ENCODE measurements around the gene ANTXR1. TPM values are rescaled to one million over a fixed set of nuclear protein-coding genes. Genes with fewer than 3 reads are reported as not detected.

ANTXR1 gene
- total RNA-seq, 5 donors from 2014 or later (not counting 1 experiment from before 2014, with no cell fraction given): 0.19 to 0.79 (median 0.63) TPM; not detected in 1

DNA sequence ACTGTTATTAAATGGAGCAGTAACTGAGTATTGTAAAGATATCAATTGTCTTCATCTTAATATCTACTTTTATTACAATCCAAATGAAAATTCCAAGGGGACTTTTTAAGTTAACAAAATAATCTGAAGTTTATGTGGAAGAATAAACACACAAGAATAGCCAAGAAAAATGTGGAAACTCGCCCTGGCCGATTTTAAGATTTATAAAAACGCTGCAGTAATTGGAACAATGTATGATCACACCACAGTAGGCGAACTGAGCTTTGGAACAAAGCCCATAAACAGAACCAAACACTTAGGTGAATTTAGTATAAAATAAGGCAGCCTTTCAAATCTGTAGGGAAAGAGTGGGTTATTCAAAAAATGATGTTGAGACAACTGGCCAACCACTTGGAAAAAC, 96.3 kb downstream of the ANTXR1 start:
- ATAC-seq (replicated peaks in 1 of 4) (no peak), DNase-seq (no peak)
- no peaks in the 10 kb centered on the region for H3K36me3 ChIP-seq (ENCODE audit: control insufficient read depth in 2 of 2, extremely low read depth in 1 of 2, insufficient read depth in 1 of 2, low read length in 1 of 2)
- H3K4me3 Mint-ChIP-seq: no peak overlapping the region
- H3K27me3 Mint-ChIP-seq: peaks cover 7 to 8% of the 10 kb centered on the region in 2 donors
- no peak overlapping the region for H3K27ac Mint-ChIP-seq
- H3K27ac ChIP-seq (ENCODE audit: low read length): no peak overlapping the region
- H3K4me3 ChIP-seq (ENCODE audit: control insufficient read depth in 1 of 2, extremely low read depth in 1 of 2, low read length in 1 of 2): no peak overlapping the region
- no CpG with 5 or more reads among the region's 4 CpGs for WGBS (ENCODE audit: insufficient coverage)
- ChIA-PET CTCF (no interaction called here), POLR2A (no interaction called here)
- H3K27me3 ChIP-seq (replicated peaks in 1 of 2; ENCODE audit: control insufficient read depth in 2 of 2, extremely low read depth in 1 of 2, insufficient read depth in 2 of 2, low read length in 1 of 2): peaks cover 0 to 6% of the 10 kb centered on the region in 2 experiments
- no peaks in the 10 kb centered on the region for H3K36me3 Mint-ChIP-seq
- no peaks in the 10 kb centered on the region for H3K4me1 ChIP-seq (ENCODE audit: control insufficient read depth in 1 of 2, extremely low read depth in 1 of 2, insufficient read depth in 2 of 2, low read length in 2 of 2)
- H3K9me3 Mint-ChIP-seq: no peaks in the 10 kb centered on the region
- H3K4me1 Mint-ChIP-seq: no peaks in the 10 kb centered on the region
- no peaks in the 10 kb centered on the region for H3K9me3 ChIP-seq

DNA sequence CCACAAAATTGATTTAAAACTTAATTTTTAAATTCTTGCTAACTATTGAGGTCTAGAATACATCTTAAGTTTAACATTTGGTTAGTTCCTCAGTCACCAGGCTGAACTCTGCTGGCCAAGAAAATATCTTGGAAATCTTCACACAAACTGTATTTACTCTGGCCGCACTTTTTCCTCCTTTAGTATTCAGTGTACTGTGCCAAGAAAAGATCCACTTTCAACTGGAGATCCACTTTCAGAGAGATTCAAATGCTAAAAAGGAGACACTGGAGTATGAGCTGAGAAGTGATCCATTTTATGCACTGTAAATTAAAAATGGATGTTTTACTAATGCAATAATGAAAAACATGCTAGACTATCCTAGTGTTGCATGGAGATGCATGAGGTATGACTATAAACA, 98.1 kb downstream of the ANTXR1 start:
- DNase-seq (no peak), ATAC-seq (replicated peaks in 1 of 4) (no peak)
- Histone ChIP-seq H3K4me1 (ENCODE audit: control insufficient read depth in 1 of 2, extremely low read depth in 1 of 2, insufficient read depth in 2 of 2, low read length in 2 of 2) (no peaks in the 10 kb centered on the region), H3K4me3 (ENCODE audit: control insufficient read depth in 1 of 2, extremely low read depth in 1 of 2, low read length in 1 of 2) (no peak overlapping the region), H3K27ac (ENCODE audit: low read length) (no peak overlapping the region), H3K27me3 (replicated peaks in 1 of 2; ENCODE audit: control insufficient read depth in 2 of 2, extremely low read depth in 1 of 2, insufficient read depth in 2 of 2, low read length in 1 of 2) (peaks cover 0 to 6% of the 10 kb centered on the region in 2 experiments), H3K9me3 (no peaks in the 10 kb centered on the region), H3K36me3 (ENCODE audit: control insufficient read depth in 2 of 2, extremely low read depth in 1 of 2, insufficient read depth in 1 of 2, low read length in 1 of 2) (no peaks in the 10 kb centered on the region)
- no peaks in the 10 kb centered on the region for H3K36me3 Mint-ChIP-seq
- ChIA-PET POLR2A (no interaction called here), CTCF (no interaction called here)
- H3K4me3 Mint-ChIP-seq: no peak overlapping the region
- H3K4me1 Mint-ChIP-seq: no peaks in the 10 kb centered on the region
- no peaks in the 10 kb centered on the region for H3K9me3 Mint-ChIP-seq
- WGBS (ENCODE audit: insufficient coverage): no CpG with 5 or more reads among the region's 1 CpG
- peaks cover 7 to 8% of the 10 kb centered on the region in 2 donors for H3K27me3 Mint-ChIP-seq
- H3K27ac Mint-ChIP-seq: no peak overlapping the region

DNA sequence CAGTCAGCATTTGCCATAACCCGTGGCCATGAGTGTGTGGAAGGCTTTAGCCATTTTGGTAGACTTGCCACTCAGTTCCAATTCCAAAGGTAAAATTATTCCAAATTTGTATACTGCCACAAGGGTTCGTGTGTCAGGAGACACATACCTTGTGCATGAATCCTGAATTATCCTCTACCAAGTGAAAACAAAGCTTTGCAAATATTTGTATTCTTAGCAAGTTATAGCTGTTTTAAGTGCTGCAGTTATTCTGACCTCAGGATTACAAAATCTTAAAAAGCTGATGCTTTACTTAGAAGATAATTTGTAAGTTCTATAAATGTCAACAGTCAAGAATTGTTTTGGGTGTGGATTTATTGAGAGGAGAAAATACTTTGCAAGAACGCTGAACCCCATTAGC, 100.6 kb downstream of the ANTXR1 start:
- ChIA-PET CTCF (no interaction called here), POLR2A (no interaction called here)
- no peaks in the 10 kb centered on the region for H3K4me1 ChIP-seq (ENCODE audit: control insufficient read depth in 1 of 2, extremely low read depth in 1 of 2, insufficient read depth in 2 of 2, low read length in 2 of 2)
- H3K27ac ChIP-seq (ENCODE audit: low read length): no peak overlapping the region
- WGBS (ENCODE audit: insufficient coverage): 60% methylated on average over 1 of the region's 3 CpGs
- Mint-ChIP-seq H3K27ac (no peak overlapping the region), H3K36me3 (no peaks in the 10 kb centered on the region), H3K9me3 (no peaks in the 10 kb centered on the region), H3K4me1 (no peaks in the 10 kb centered on the region), H3K27me3 (peaks cover 2 to 8% of the 10 kb centered on the region in 2 donors), H3K4me3 (no peak overlapping the region)
- H3K36me3 ChIP-seq (ENCODE audit: control insufficient read depth in 2 of 2, extremely low read depth in 1 of 2, insufficient read depth in 1 of 2, low read length in 1 of 2): no peaks in the 10 kb centered on the region
- ATAC-seq (replicated peaks in 1 of 4) (no peak), DNase-seq (no peak)
- H3K9me3 ChIP-seq: no peaks in the 10 kb centered on the region
- H3K4me3 ChIP-seq (ENCODE audit: control insufficient read depth in 1 of 2, extremely low read depth in 1 of 2, low read length in 1 of 2): no peak overlapping the region
- peaks cover 0 to 6% of the 10 kb centered on the region in 2 experiments for H3K27me3 ChIP-seq (replicated peaks in 1 of 2; ENCODE audit: control insufficient read depth in 2 of 2, extremely low read depth in 1 of 2, insufficient read depth in 2 of 2, low read length in 1 of 2)

DNA sequence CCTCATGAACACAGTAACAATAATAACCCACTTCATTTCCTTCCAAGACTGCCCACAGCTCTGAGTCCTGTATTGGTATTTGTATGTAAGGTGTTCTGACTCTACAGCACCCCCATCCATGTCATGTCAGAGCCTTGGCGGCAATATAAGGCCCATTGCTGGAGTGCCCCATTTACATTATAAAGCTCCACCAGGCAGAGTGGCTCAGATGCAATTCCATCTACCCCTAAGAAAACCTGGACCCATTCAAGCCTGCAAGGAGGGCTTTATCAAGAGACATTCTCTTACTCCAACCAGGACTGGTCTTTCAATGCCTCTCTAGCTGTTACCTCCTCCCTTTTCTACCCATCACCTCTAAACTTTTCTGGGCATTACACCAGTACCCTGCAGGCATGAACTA, 101.6 kb downstream of the ANTXR1 start:
- H3K36me3 ChIP-seq (ENCODE audit: control insufficient read depth in 2 of 2, extremely low read depth in 1 of 2, insufficient read depth in 1 of 2, low read length in 1 of 2): no peaks in the 10 kb centered on the region
- H3K4me1 Mint-ChIP-seq: no peaks in the 10 kb centered on the region
- ATAC-seq (replicated peaks in 1 of 4) (no peak), DNase-seq (no peak)
- CTCF ChIA-PET: no interaction called here
- peaks cover 0 to 10% of the 10 kb centered on the region in 2 experiments for H3K27me3 ChIP-seq (replicated peaks in 1 of 2; ENCODE audit: control insufficient read depth in 2 of 2, extremely low read depth in 1 of 2, insufficient read depth in 2 of 2, low read length in 1 of 2)
- H3K9me3 ChIP-seq: no peaks in the 10 kb centered on the region
- peaks cover 1 to 8% of the 10 kb centered on the region in 2 donors for H3K27me3 Mint-ChIP-seq
- WGBS (ENCODE audit: insufficient coverage): 100% methylated on average over 1 of the region's 1 CpG
- H3K27ac Mint-ChIP-seq: no peak overlapping the region
- no peaks in the 10 kb centered on the region for H3K36me3 Mint-ChIP-seq
- no peaks in the 10 kb centered on the region for H3K4me1 ChIP-seq (ENCODE audit: control insufficient read depth in 1 of 2, extremely low read depth in 1 of 2, insufficient read depth in 2 of 2, low read length in 2 of 2)
- no peak overlapping the region for H3K4me3 ChIP-seq (ENCODE audit: control insufficient read depth in 1 of 2, extremely low read depth in 1 of 2, low read length in 1 of 2)
- no peak overlapping the region for H3K4me3 Mint-ChIP-seq
- POLR2A ChIA-PET: no interaction called here
- no peaks in the 10 kb centered on the region for H3K9me3 Mint-ChIP-seq
- no peak overlapping the region for H3K27ac ChIP-seq (ENCODE audit: low read length)

DNA sequence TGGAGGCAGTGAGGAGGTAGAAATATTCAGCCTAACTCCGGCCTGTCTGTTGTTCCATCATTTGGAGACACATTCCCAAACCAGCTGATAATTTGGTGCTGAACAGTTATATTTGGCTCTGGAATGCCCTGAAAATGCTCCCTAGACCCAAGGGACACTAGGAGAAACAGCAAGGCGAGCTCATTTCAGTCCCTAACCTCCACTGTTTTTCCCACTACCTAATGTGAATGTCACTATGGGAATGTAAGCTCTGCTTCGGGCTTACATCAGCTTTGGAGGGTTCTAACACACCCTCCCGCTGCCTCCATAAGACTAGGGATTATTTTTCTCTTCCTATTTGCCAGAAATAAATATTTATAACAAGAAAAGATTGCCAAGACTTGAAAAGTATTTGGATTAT, 103.5 kb downstream of the ANTXR1 start:
- no peaks in the 10 kb centered on the region for H3K4me1 Mint-ChIP-seq
- POLR2A ChIA-PET: no interaction called here

DNA sequence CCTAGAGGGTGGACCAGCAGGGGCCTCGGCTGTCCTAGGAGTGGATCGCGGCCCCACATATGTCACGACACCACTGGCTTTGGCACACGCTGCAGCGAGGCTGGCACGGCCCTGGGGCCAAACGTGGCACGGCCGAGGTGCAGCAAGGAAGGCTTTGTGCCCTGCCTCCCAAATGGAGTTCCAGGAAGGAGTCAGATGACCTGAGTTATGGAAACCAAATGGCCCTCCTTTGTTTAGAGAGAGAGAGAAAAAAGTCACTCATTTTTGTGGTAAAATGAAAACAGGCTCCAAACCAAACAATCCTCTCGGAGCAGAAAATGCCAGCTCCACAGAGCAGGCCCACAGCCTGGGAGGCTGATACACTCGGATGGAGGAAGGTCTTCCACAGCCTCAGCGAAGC, 105.6 kb downstream of the ANTXR1 start:
- peaks cover 5 to 6% of the 10 kb centered on the region in 2 donors for H3K27me3 Mint-ChIP-seq

More for the DNA sequence above, 103.5 kb downstream of the ANTXR1 start:
- Histone ChIP-seq H3K9me3 (no peaks in the 10 kb centered on the region), H3K27me3 (replicated peaks in 1 of 2; ENCODE audit: control insufficient read depth in 2 of 2, extremely low read depth in 1 of 2, insufficient read depth in 2 of 2, low read length in 1 of 2) (peaks cover 0 to 15% of the 10 kb centered on the region in 2 experiments), H3K4me1 (ENCODE audit: control insufficient read depth in 1 of 2, extremely low read depth in 1 of 2, insufficient read depth in 2 of 2, low read length in 2 of 2) (no peaks in the 10 kb centered on the region), H3K27ac (ENCODE audit: low read length) (no peak overlapping the region), H3K36me3 (ENCODE audit: control insufficient read depth in 2 of 2, extremely low read depth in 1 of 2, insufficient read depth in 1 of 2, low read length in 1 of 2) (no peaks in the 10 kb centered on the region), H3K4me3 (ENCODE audit: control insufficient read depth in 1 of 2, extremely low read depth in 1 of 2, low read length in 1 of 2) (no peak overlapping the region)
- Mint-ChIP-seq H3K4me3 (no peak overlapping the region), H3K27me3 (peaks cover 2 to 8% of the 10 kb centered on the region in 2 donors), H3K27ac (no peak overlapping the region), H3K36me3 (no peaks in the 10 kb centered on the region), H3K9me3 (no peaks in the 10 kb centered on the region)
- no peak for DNase-seq
- ATAC-seq (replicated peaks in 1 of 4): no peak
- no CpG with 5 or more reads among the region's 4 CpGs for WGBS (ENCODE audit: insufficient coverage)
- CTCF ChIA-PET: no interaction called here

More for the DNA sequence above, 105.6 kb downstream of the ANTXR1 start:
- Mint-ChIP-seq H3K9me3 (no peaks in the 10 kb centered on the region), H3K36me3 (no peaks in the 10 kb centered on the region), H3K4me1 (no peaks in the 10 kb centered on the region), H3K4me3 (no peak overlapping the region), H3K27ac (no peak overlapping the region)
- Histone ChIP-seq H3K36me3 (ENCODE audit: control insufficient read depth in 2 of 2, extremely low read depth in 1 of 2, insufficient read depth in 1 of 2, low read length in 1 of 2) (no peaks in the 10 kb centered on the region), H3K27me3 (replicated peaks in 1 of 2; ENCODE audit: control insufficient read depth in 2 of 2, extremely low read depth in 1 of 2, insufficient read depth in 2 of 2, low read length in 1 of 2) (peaks cover 0 to 15% of the 10 kb centered on the region in 2 experiments), H3K27ac (ENCODE audit: low read length) (no peak overlapping the region), H3K9me3 (no peaks in the 10 kb centered on the region), H3K4me3 (ENCODE audit: control insufficient read depth in 1 of 2, extremely low read depth in 1 of 2, low read length in 1 of 2) (no peak overlapping the region), H3K4me1 (ENCODE audit: control insufficient read depth in 1 of 2, extremely low read depth in 1 of 2, insufficient read depth in 2 of 2, low read length in 2 of 2) (no peaks in the 10 kb centered on the region)
- 89% methylated on average over 9 of the region's 13 CpGs for WGBS (ENCODE audit: insufficient coverage)
- ChIA-PET CTCF (no interaction called here), POLR2A (no interaction called here)
- no peak for ATAC-seq (replicated peaks in 1 of 4)
- no peak for DNase-seq

Measured in T-cell (primary cell).